ENCODE results near the gene LIMA1. TPM values are rescaled to one million over a fixed set of nuclear protein-coding genes. Genes with fewer than 3 reads are reported as not detected.

Gene LIMA1
- total RNA-seq, 3 donors from 2014 or later (not counting 1 experiment from before 2014, with no cell fraction given), result 12.0 to 16.2 (median 13.7) TPM

DNA sequence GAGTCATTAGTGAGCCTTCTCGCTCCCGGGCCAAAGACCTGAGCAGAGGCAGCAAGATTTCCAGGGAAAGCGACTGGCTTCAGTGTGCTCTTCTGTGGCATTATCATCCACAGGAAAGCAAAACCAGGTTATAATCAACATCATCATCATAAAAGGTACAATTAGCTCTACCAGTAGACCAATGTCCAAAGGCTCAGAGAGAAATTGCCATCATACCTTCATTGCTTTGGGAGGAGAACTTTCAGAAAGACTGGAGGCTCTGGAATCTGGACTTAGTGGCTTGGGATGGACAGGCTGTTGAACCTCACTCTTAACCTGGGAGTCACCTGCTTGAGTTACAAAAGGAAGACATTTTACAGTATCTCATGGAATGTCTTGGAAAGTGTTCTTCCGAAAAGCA is 91.1 kb downstream of the LIMA1 start:
- TF ChIP-seq, protein P1, sequence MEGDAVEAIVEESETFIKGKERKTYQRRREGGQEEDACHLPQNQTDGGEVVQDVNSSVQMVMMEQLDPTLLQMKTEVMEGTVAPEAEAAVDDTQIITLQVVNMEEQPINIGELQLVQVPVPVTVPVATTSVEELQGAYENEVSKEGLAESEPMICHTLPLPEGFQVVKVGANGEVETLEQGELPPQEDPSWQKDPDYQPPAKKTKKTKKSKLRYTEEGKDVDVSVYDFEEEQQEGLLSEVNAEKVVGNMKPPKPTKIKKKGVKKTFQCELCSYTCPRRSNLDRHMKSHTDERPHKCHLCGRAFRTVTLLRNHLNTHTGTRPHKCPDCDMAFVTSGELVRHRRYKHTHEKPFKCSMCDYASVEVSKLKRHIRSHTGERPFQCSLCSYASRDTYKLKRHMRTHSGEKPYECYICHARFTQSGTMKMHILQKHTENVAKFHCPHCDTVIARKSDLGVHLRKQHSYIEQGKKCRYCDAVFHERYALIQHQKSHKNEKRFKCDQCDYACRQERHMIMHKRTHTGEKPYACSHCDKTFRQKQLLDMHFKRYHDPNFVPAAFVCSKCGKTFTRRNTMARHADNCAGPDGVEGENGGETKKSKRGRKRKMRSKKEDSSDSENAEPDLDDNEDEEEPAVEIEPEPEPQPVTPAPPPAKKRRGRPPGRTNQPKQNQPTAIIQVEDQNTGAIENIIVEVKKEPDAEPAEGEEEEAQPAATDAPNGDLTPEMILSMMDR (IDR thresholded peaks at IDR 0.05), result no peak
- intact Hi-C loops (cut with micrococcal nuclease), result no loop called here
- Mint-ChIP-seq H3K4me1 (peaks cover 0 to 5% of the 10 kb centered on the region in 2 donors), H3K36me3 (no peaks in the 10 kb centered on the region), H3K27ac (no peak overlapping the region), H3K9me3 (no peaks in the 10 kb centered on the region), H3K27me3 (ENCODE audit: low read depth in 2 of 2) (no peaks in the 10 kb centered on the region), H3K4me3 (no peak overlapping the region)
- WGBS (ENCODE audit: insufficient coverage), result 100% methylated on average over 4 of the region's 4 CpGs
- no peaks in the 10 kb centered on the region for H3K9me3 ChIP-seq (ENCODE audit: control insufficient read depth, insufficient read depth, low read length)
- no peak overlapping the region for H3K27ac ChIP-seq (ENCODE audit: low read length)
- no peak overlapping the region for H3K4me3 ChIP-seq (ENCODE audit: low read length)
- H3K36me3 ChIP-seq (ENCODE audit: control insufficient read depth, insufficient read depth, low read length), result peaks cover 7% of the 10 kb centered on the region
- no peaks in the 10 kb centered on the region for H3K27me3 ChIP-seq (ENCODE audit: control insufficient read depth, insufficient read depth, low read length)
- peaks cover 3% of the 10 kb centered on the region for H3K4me1 ChIP-seq (ENCODE audit: control insufficient read depth, insufficient read depth, low read length)
- ATAC-seq, result no peak
- no peak for DNase-seq

GRCh38 chr12:50190859-50191258 is 92.5 kb downstream of the LIMA1 start:
- TF ChIP-seq, protein P1 (IDR thresholded peaks at IDR 0.05), result no peak
- Histone ChIP-seq H3K4me1 (ENCODE audit: control insufficient read depth, insufficient read depth, low read length) (peaks cover 3% of the 10 kb centered on the region), H3K27ac (ENCODE audit: low read length) (no peak overlapping the region), H3K9me3 (ENCODE audit: control insufficient read depth, insufficient read depth, low read length) (no peaks in the 10 kb centered on the region), H3K36me3 (ENCODE audit: control insufficient read depth, insufficient read depth, low read length) (peaks cover 7% of the 10 kb centered on the region), H3K27me3 (ENCODE audit: control insufficient read depth, insufficient read depth, low read length) (no peaks in the 10 kb centered on the region), H3K4me3 (ENCODE audit: low read length) (no peak overlapping the region)
- Mint-ChIP-seq H3K4me3 (no peak overlapping the region), H3K27me3 (ENCODE audit: low read depth in 2 of 2) (no peaks in the 10 kb centered on the region), H3K27ac (no peak overlapping the region), H3K9me3 (no peaks in the 10 kb centered on the region), H3K36me3 (no peaks in the 10 kb centered on the region), H3K4me1 (peaks cover 0 to 5% of the 10 kb centered on the region in 2 donors)
- DNase-seq (no peak), ATAC-seq (no peak)
- 41% methylated on average over 1 of the region's 1 CpG for whole genome bisulfite sequencing (ENCODE audit: insufficient coverage)
- intact Hi-C loops (cut with micrococcal nuclease), result no loop called here

DNA sequence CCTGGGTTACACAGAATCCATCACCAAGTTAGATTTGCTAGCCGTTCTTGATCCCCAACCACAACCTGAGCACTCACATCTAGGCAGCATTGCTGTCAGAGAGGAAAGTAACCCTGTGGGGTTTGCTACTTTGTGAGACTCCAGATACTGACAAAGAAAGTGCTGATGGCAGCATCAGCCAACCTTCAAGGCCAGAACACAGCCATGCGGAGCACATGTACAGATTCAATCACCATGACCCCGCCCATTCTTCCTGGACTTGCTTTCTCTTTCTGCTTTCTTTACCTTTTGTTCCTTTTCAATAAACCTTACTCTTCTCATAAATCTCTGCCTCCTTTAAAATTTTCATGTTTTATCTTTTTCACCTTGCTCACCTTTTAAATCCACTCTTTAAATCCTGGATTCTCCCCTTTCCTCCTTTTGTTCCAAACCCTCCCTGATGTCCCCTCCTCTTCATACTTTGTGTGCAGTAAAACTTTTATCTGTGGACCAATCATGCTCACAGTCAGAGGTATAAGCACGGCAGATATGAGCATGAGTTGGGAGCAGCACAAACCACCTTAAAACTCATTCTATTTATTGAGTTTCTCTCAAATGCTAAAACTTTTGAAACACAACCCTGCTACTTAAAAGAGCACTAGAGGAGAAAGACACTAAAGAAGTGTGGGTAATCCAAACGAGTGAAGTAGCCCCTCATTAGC is 94.3 kb downstream of the LIMA1 start:
- Histone ChIP-seq H3K36me3 (ENCODE audit: control insufficient read depth, insufficient read depth, low read length) (peaks cover 5% of the 10 kb centered on the region), H3K9me3 (ENCODE audit: control insufficient read depth, insufficient read depth, low read length) (no peaks in the 10 kb centered on the region), H3K4me1 (ENCODE audit: control insufficient read depth, insufficient read depth, low read length) (peaks cover 3% of the 10 kb centered on the region), H3K27ac (ENCODE audit: low read length) (no peak overlapping the region), H3K27me3 (ENCODE audit: control insufficient read depth, insufficient read depth, low read length) (no peaks in the 10 kb centered on the region), H3K4me3 (ENCODE audit: low read length) (no peak overlapping the region)
- H3K9me3 Mint-ChIP-seq, result no peaks in the 10 kb centered on the region
- no peak overlapping the region for H3K4me3 Mint-ChIP-seq
- ATAC-seq (no peak), DNase-seq (peak in 1 of 2 donors; percentile 52)
- WGBS (ENCODE audit: insufficient coverage), result 85% methylated on average over 4 of the region's 5 CpGs
- no peaks in the 10 kb centered on the region for H3K36me3 Mint-ChIP-seq
- intact Hi-C loops (cut with micrococcal nuclease), result no loop called here
- H3K27me3 Mint-ChIP-seq (ENCODE audit: low read depth in 2 of 2), result no peaks in the 10 kb centered on the region
- TF ChIP-seq, protein P1 (IDR thresholded peaks at IDR 0.05), result no peak
- peak overlapping the region; percentile 43 to 65 for H3K27ac Mint-ChIP-seq
- H3K4me1 Mint-ChIP-seq, result peaks cover 0 to 5% of the 10 kb centered on the region in 2 donors

All from natural killer cell (primary cell).